Measurements from ENCODE around the gene SHOC2. TPM values are rescaled to one million over a fixed set of nuclear protein-coding genes. Genes with fewer than 3 reads are reported as not detected.

The SHOC2 gene
- total and polyA plus RNA-seq, 2 of the 13 experiments (the other 11 are each of a cell fraction or from before 2014, with no cell fraction given): 8.6 to 25.5 TPM

GRCh38 chr10:110918643-110919348 lies 608 bp upstream of the SHOC2 start, which contains the start of gene BBIP1 (continued):
- TF ChIP-seq ZMYM4 (CRISPR knock-in tag; IDR thresholded peaks at IDR 0.05) (peak; percentile 44; the same call in 1 of the 2 replicates), KLF12 (CRISPR knock-in tag; IDR thresholded peaks at IDR 0.05; ENCODE audit: borderline replicate concordance) (peak; percentile 82), AFF4 (CRISPR knock-in tag; IDR thresholded peaks at IDR 0.05) (no peak), ZNF784 (CRISPR knock-in tag; IDR thresholded peaks at IDR 0.05; ENCODE audit: borderline replicate concordance) (peak; percentile 32; the same call in 1 of the 2 replicates), ZSCAN21 (CRISPR knock-in tag; IDR thresholded peaks at IDR 0.05; ENCODE audit: borderline replicate concordance) (no peak; the same call in 1 of the 2 replicates), ZNF672 (CRISPR knock-in tag; IDR thresholded peaks at IDR 0.05) (no peak), DNMT3B (CRISPR knock-in tag; conservative IDR thresholded peaks at IDR 0.05) (peak; percentile 64; the same call in 1 of the 2 replicates), E2F5 (CRISPR knock-in tag; conservative IDR thresholded peaks at IDR 0.05) (no peak), ZNF7 (CRISPR knock-in tag; IDR thresholded peaks at IDR 0.05) (no peak), ZMYM2 (CRISPR knock-in tag; IDR thresholded peaks at IDR 0.05) (no peak), NR2C2 (CRISPR knock-in tag; IDR thresholded peaks at IDR 0.05; ENCODE audit: borderline replicate concordance) (peak; percentile 72), RBM22 (optimal IDR thresholded peaks at IDR 0.05; ENCODE audit: low read length) (peak; percentile 95), ARID5B (CRISPR knock-in tag; IDR thresholded peaks at IDR 0.05) (peak; percentile 50), PHF21A (CRISPR knock-in tag; IDR thresholded peaks at IDR 0.05) (peak; percentile 92), CREB1 (IDR thresholded peaks at IDR 0.05) (peak; percentile 91), CREB1 (CRISPR knock-in tag; IDR thresholded peaks at IDR 0.05) (peak; percentile 94), THAP9 (CRISPR knock-in tag; IDR thresholded peaks at IDR 0.05; ENCODE audit: borderline replicate concordance) (peak; percentile 98)
